Endothelial cell of umbilical vein (primary cell): Measurements from ENCODE around the gene TGM3.

Experiments used
- FOS ChIP-seq: IDR thresholded peaks from 2 replicates; pipeline ENCODE4 v1.6.1; 2011; ENCODE audit warnings: mild to moderate bottlenecking, low read length, moderate library complexity, borderline replicate concordance; ENCODE audit not compliant: insufficient read depth
- GATA2 ChIP-seq: IDR thresholded peaks from 2 replicates; pipeline ENCODE4 v1.7.0; 2011; ENCODE audit warnings: low read depth, mild to moderate bottlenecking, moderate library complexity, mixed read lengths, low read length; ENCODE audit not compliant: insufficient read length, insufficient read depth
- MAX ChIP-seq: IDR thresholded peaks from 2 replicates; pipeline ENCODE4 v1.6.1; 2011; ENCODE audit not compliant: insufficient read depth, insufficient read length
- POLR2A ChIP-seq: IDR thresholded peaks from 2 replicates; pipeline ENCODE4 v1.6.1; 2012; ENCODE audit warnings: low read depth, mild to moderate bottlenecking, control low read depth, low read length
- TF ChIP-seq, protein P1 (sequence below), 2 donors: IDR thresholded peaks; 1 replicate in 1 of 2; 2 replicates in 1 of 2; pipeline ENCODE4 v1.5.1; 2011; ENCODE audit warnings: low read length in 2 of 2, mild to moderate bottlenecking in 2 of 2, moderate library complexity in 2 of 2, control low read depth in 1 of 2, inconsistent platforms in 1 of 2, low read depth in 1 of 2; ENCODE audit not compliant: insufficient read depth in 1 of 2; ENCODE audit errors: extremely low read depth in 1 of 2

GRCh38 chr20:2255926-2256531, 39.8 kb upstream of the TGM3 start:
- TF ChIP-seq, protein P1, sequence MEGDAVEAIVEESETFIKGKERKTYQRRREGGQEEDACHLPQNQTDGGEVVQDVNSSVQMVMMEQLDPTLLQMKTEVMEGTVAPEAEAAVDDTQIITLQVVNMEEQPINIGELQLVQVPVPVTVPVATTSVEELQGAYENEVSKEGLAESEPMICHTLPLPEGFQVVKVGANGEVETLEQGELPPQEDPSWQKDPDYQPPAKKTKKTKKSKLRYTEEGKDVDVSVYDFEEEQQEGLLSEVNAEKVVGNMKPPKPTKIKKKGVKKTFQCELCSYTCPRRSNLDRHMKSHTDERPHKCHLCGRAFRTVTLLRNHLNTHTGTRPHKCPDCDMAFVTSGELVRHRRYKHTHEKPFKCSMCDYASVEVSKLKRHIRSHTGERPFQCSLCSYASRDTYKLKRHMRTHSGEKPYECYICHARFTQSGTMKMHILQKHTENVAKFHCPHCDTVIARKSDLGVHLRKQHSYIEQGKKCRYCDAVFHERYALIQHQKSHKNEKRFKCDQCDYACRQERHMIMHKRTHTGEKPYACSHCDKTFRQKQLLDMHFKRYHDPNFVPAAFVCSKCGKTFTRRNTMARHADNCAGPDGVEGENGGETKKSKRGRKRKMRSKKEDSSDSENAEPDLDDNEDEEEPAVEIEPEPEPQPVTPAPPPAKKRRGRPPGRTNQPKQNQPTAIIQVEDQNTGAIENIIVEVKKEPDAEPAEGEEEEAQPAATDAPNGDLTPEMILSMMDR (IDR thresholded peaks at IDR 0.05; ENCODE audit: extremely low read depth in 1 of 2, insufficient read depth in 1 of 2, low read depth in 1 of 2, low read length in 2 of 2): no peak
- TF ChIP-seq GATA2: no peak
- TF ChIP-seq MAX: no peak
- no peak for TF ChIP-seq FOS
- TF ChIP-seq POLR2A: no peak
